ENCODE measurements around the gene TKTL1.

DNA sequence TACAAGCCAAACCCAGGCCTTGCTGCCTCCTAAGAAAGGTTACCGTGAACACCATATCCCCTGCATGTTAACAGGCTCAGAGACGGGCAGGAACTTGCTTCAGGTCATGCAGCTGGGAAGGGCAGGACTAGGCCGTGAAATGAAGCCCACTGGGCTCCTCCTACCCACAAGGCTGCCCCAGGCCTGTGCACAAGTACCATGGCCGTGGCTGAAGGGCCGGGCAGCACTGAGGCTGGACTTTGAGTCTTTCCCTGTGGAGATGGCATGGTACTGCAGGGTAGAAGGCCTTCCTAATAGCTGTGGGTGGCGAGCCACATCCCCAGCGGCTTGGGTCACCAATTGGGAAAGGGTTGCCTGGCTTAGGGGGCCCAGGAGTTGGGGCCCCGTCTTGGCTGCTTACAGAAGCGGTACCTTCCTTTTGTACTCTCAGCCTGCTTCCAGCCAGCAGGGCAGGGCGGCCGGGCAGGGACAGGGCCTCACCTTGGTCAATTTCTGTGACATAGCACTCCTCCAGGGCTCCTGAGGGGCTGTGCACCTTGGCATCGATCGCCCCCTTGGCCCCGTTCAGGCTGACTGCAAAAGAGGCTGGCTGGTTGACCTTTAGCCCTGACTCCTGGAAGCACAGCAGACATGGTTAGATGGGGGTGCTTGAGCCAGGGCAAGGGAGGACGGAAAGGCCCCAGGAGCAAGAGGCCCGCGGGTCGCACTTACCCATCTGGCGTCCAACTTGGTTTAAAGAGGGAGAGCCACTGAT lies 55.0 kb downstream of the TKTL1 start:
- no peak for TF ChIP-seq CTCF (IDR thresholded peaks at IDR 0.05)
- TF ChIP-seq POLR2A (IDR thresholded peaks at IDR 0.05): no peak

All from right lobe of liver (tissue), 4 donors.